NCI-H1092 (cell line): ENCODE measurements around the gene GSKIP.

ENCODE experiments used
- DNase-seq: peaks from one replicate; lab custom pipeline; 2025; lab: John Stamatoyannopoulos, UW

The GSKIP gene

GRCh38 chr14:96380735-96381134 is 17.4 kb downstream of the GSKIP start:
- no peak for DNase-seq

- DNase-seq = no peak
Measured at GRCh38 chr14:96383445-96383844, 20.1 kb downstream of the GSKIP start.

GRCh38 chr14:96384053-96384452 is 20.7 kb downstream of the GSKIP start:
- DNase-seq = no peak

- no peak for DNase-seq
Measured at GRCh38 chr14:96384740-96385139, 21.4 kb downstream of the GSKIP start.

- DNase-seq = no peak
Measured at GRCh38 chr14:96385385-96385784, 22.1 kb downstream of the GSKIP start.

GRCh38 chr14:96390965-96391292 is 27.6 kb downstream of the GSKIP start:
- DNase-seq = no peak

- peak; percentile 92 for DNase-seq
Measured at GRCh38 chr14:96391293-96392118, 28.2 kb downstream of the GSKIP start.

- DNase-seq = no peak
Measured at GRCh38 chr14:96393071-96393691, 29.9 kb downstream of the GSKIP start.

GRCh38 chr14:96394047-96394815 is 30.9 kb downstream of the GSKIP start:
- DNase-seq = no peak

- DNase-seq = no peak
Measured at GRCh38 chr14:96398432-96398831, 35.1 kb downstream of the GSKIP start.

GRCh38 chr14:96398921-96399320 is 35.6 kb downstream of the GSKIP start:
- DNase-seq = no peak

- no peak for DNase-seq
Measured at GRCh38 chr14:96399405-96399804, 36.1 kb downstream of the GSKIP start.

- no peak for DNase-seq
Measured at GRCh38 chr14:96400495-96400894, 37.2 kb downstream of the GSKIP start.

GRCh38 chr14:96403409-96403808 is 40.1 kb downstream of the GSKIP start:
- DNase-seq = no peak

- DNase-seq = no peak
Measured at GRCh38 chr14:96405677-96406076, 42.4 kb downstream of the GSKIP start.

- no peak for DNase-seq
Measured at GRCh38 chr14:96407935-96408570, 44.7 kb downstream of the GSKIP start.

- no peak for DNase-seq
Measured at GRCh38 chr14:96408608-96409007, 45.3 kb downstream of the GSKIP start.

- no peak for DNase-seq
Measured at GRCh38 chr14:96409701-96410100, 46.4 kb downstream of the GSKIP start.

- DNase-seq = no peak
Measured at GRCh38 chr14:96410119-96410518, 46.8 kb downstream of the GSKIP start.

GRCh38 chr14:96413526-96413925 is 50.2 kb downstream of the GSKIP start:
- DNase-seq = no peak

GRCh38 chr14:96415559-96415958 is 52.2 kb downstream of the GSKIP start:
- DNase-seq = no peak

- DNase-seq = no peak
Measured at GRCh38 chr14:96416292-96416691, 53.0 kb downstream of the GSKIP start.

- no peak for DNase-seq
Measured at GRCh38 chr14:96417254-96417653, 53.9 kb downstream of the GSKIP start.
